HepG2 (cell line): ENCODE data around the gene FILIP1. TPM values are rescaled to one million over a fixed set of nuclear protein-coding genes. Genes with fewer than 3 reads are reported as not detected.

Experiments
- ASH2L ChIP-seq: fragments of 300-600, 200-600 bp; sonication (generic); IDR thresholded peaks from 2 replicates; pipeline ENCODE4 v1.7.0; 2017; ENCODE audit warnings: low read depth, mild to moderate bottlenecking, moderate library complexity, mixed read lengths, low read length; ENCODE audit not compliant: insufficient read length
- FIP1L1 ChIP-seq: fragments of 200-400 bp; formaldehyde crosslinking; IDR thresholded peaks from 2 replicates; pipeline ENCODE4 v1.6.1; 2018; ENCODE audit warnings: low read depth, mild to moderate bottlenecking, low read length, moderate library complexity, borderline replicate concordance; ENCODE audit not compliant: insufficient read depth
- HOXA5 ChIP-seq: sonication (generic); formaldehyde crosslinking; IDR thresholded peaks from 2 replicates; pipeline ENCODE4 v1.4.0; 2020; ENCODE audit warnings: missing genetic modification reagents
- LCORL ChIP-seq, 2 experiments: fragments of 450-650 bp in 1 of 2; sonication (generic) in 1 of 2; formaldehyde crosslinking in 1 of 2; IDR thresholded peaks; 2 replicates each; pipeline versions ENCODE4 v1.5.0 to v1.6.1; 2017 to 2020; ENCODE audit warnings: antibody characterized with exemption in 1 of 2, missing genetic modification reagents in 1 of 2
- NFYB ChIP-seq: sonication (generic); formaldehyde crosslinking; IDR thresholded peaks from 2 replicates; pipeline ENCODE4 v1.4.0; 2020; ENCODE audit warnings: missing genetic modification reagents
- NKX3-1 ChIP-seq: sonication (generic); formaldehyde crosslinking; IDR thresholded peaks from 2 replicates; pipeline ENCODE4 v1.5.0; 2020; ENCODE audit warnings: missing genetic modification reagents
- RFXAP ChIP-seq: sonication (generic); formaldehyde crosslinking; IDR thresholded peaks from 2 replicates; pipeline ENCODE4 v1.4.0; 2020; ENCODE audit warnings: missing genetic modification reagents, borderline replicate concordance
- RXRB ChIP-seq: IDR thresholded peaks from 2 replicates; pipeline ENCODE4 v1.6.1; 2016; ENCODE audit warnings: borderline replicate concordance, missing genetic modification reagents, missing compliant biosample characterization
- SMARCE1 ChIP-seq: fragments of 450-650 bp; IDR thresholded peaks from 2 replicates; pipeline ENCODE4 v1.6.1; 2017; ENCODE audit warnings: borderline replicate concordance
- TOPORS ChIP-seq: sonication (generic); formaldehyde crosslinking; IDR thresholded peaks from 2 replicates; pipeline ENCODE4 v1.8.0; 2023; ENCODE audit warnings: mild to moderate bottlenecking, missing genetic modification reagents
- ZNF260 ChIP-seq: sonication (generic); formaldehyde crosslinking; IDR thresholded peaks from 2 replicates; pipeline ENCODE4 v1.4.0; 2020; ENCODE audit warnings: missing genetic modification reagents, low read depth, mild to moderate bottlenecking, borderline replicate concordance
- ZNF468 ChIP-seq: sonication (generic); formaldehyde crosslinking; IDR thresholded peaks from 2 replicates; pipeline ENCODE4 v1.8.0; 2022; ENCODE audit warnings: mild to moderate bottlenecking, moderate library complexity, missing genetic modification reagents
- ZNF747 ChIP-seq: sonication (generic); formaldehyde crosslinking; IDR thresholded peaks from 2 replicates; pipeline ENCODE4 v1.8.1; 2023; ENCODE audit warnings: missing genetic modification reagents, mild to moderate bottlenecking, borderline replicate concordance
- ZSCAN12 ChIP-seq: sonication (generic); formaldehyde crosslinking; IDR thresholded peaks from 2 replicates; pipeline ENCODE4 v1.9.0; 2021; ENCODE audit warnings: mild to moderate bottlenecking, missing genetic modification reagents
- ZSCAN9 ChIP-seq: IDR thresholded peaks from 2 replicates; pipeline ENCODE4 v1.6.1; 2016; ENCODE audit warnings: borderline replicate concordance
- polyA plus RNA-seq, 8 experiments: library from polyadenylated mRNA; depleted of rRNA in 3 of 8; stranded (reverse) in 7 of 8; unstranded in 1 of 8; fragments of >200 nt; fragmentation: Illumina TruSeq in 4 of 8; extraction: Trizol in 4 of 8; gene quantifications; 2 replicates each; pipeline versions ENCODE4 v1.2.1 to v1.2.3, GENCODE V29; 2011 to 2016; ENCODE audit warnings: low read depth in 4 of 8, missing spikeins in 1 of 8, mixed read lengths in 1 of 8; ENCODE audit not compliant: insufficient read depth in 1 of 8
- total RNA-seq, 5 experiments: library from RNA; depleted of rRNA; stranded (reverse); fragments of >200 nt; fragmentation: Illumina TruSeq; extraction: Trizol; gene quantifications; 2 replicates each; pipeline ENCODE4 v1.2.3, GENCODE V29; 2016; ENCODE audit warnings: low read depth in 1 of 5
- TF ChIP-seq, protein P1 (sequence below): sonication (generic); formaldehyde crosslinking; IDR thresholded peaks from 2 replicates; pipeline ENCODE4 v1.4.0; 2020; ENCODE audit warnings: missing genetic modification reagents, borderline replicate concordance
- TF ChIP-seq, protein P2 (sequence below): sonication (generic); formaldehyde crosslinking; IDR thresholded peaks from 2 replicates; pipeline ENCODE4 v1.8.0; 2022; ENCODE audit warnings: missing genetic modification reagents, mild to moderate bottlenecking, inconsistent platforms, borderline replicate concordance
- TF ChIP-seq, protein P3 (sequence below), 2 experiments: sonication (generic) in 1 of 2; formaldehyde crosslinking in 1 of 2; IDR thresholded peaks; 2 replicates each; pipeline versions ENCODE4 v1.5.1 to v1.6.1; 2011 to 2020; ENCODE audit warnings: borderline replicate concordance in 1 of 2, low read depth in 1 of 2, low read length in 1 of 2, mild to moderate bottlenecking in 1 of 2, missing genetic modification reagents in 1 of 2, moderate library complexity in 1 of 2
- TF ChIP-seq, protein P4 (sequence below): IDR thresholded peaks from 2 replicates; pipeline ENCODE4 v1.6.1; 2016; ENCODE audit warnings: low read depth, control low read depth
- TF ChIP-seq, protein P5 (sequence below): sonication (generic); formaldehyde crosslinking; IDR thresholded peaks from 2 replicates; pipeline ENCODE4 v1.4.0; 2020; ENCODE audit warnings: mild to moderate bottlenecking, missing genetic modification reagents

Gene FILIP1
- total and polyA plus RNA-seq, 2 of the 13 experiments (the other 11 are each of a cell fraction or from before 2014, with no cell fraction given) = not detected

DNA sequence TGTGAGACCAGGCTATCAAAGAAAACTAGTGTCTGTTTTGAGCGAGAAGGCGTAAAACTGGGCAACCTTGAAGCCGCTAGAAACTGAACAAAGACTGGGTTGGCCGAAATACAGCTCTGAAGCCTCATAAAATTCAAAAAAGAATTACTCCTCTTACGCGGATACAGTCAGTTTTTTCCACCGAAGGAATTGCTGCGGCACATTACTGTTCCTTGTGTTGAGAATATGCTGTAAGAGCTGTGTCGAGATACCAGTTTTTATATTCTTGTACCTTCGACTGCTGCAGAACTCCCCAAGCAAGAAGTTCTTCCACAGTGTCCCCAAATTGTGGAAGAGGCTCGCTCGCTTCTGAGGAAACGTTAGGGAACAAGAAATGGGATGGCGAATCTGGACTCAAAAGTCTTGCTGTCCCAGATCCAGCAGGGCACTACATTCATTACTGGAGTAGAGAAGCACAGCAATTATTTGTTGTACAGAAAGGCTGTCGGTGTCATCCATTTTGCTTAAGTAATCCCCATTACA lies 249.5 kb downstream of the FILIP1 start (continued):
- TF ChIP-seq, protein P1, sequence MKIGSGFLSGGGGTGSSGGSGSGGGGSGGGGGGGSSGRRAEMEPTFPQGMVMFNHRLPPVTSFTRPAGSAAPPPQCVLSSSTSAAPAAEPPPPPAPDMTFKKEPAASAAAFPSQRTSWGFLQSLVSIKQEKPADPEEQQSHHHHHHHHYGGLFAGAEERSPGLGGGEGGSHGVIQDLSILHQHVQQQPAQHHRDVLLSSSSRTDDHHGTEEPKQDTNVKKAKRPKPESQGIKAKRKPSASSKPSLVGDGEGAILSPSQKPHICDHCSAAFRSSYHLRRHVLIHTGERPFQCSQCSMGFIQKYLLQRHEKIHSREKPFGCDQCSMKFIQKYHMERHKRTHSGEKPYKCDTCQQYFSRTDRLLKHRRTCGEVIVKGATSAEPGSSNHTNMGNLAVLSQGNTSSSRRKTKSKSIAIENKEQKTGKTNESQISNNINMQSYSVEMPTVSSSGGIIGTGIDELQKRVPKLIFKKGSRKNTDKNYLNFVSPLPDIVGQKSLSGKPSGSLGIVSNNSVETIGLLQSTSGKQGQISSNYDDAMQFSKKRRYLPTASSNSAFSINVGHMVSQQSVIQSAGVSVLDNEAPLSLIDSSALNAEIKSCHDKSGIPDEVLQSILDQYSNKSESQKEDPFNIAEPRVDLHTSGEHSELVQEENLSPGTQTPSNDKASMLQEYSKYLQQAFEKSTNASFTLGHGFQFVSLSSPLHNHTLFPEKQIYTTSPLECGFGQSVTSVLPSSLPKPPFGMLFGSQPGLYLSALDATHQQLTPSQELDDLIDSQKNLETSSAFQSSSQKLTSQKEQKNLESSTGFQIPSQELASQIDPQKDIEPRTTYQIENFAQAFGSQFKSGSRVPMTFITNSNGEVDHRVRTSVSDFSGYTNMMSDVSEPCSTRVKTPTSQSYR (CRISPR knock-in tag) = no peak
- TF ChIP-seq, protein P2, sequence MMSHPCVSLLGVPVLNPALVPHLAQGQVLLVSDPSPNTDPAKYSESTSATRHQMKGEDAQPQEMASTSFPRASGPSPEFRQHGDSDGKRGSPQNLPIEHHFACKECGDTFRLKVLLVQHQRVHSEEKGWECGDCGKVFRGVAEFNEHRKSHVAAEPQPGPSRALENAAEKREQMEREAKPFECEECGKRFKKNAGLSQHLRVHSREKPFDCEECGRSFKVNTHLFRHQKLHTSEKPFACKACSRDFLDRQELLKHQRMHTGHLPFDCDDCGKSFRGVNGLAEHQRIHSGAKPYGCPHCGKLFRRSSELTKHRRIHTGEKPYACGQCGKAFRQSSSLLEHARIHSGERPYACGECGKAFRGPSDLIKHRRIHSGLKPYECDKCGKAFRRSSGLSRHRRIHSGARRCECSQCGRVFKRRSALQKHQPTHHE (CRISPR knock-in tag) = 0 out of 2 replicates have a peak, but pooled peaks have one; percentile 2
- TF ChIP-seq LCORL (IDR thresholded peaks at IDR 0.05) (no peak), LCORL (CRISPR knock-in tag; IDR thresholded peaks at IDR 0.05) (peak; percentile 8; the same call in 1 of the 2 replicates), ZNF468 (CRISPR knock-in tag) (no peak), RFXAP (CRISPR knock-in tag) (no peak), TOPORS (CRISPR knock-in tag) (no peak), ZNF260 (CRISPR knock-in tag) (no peak), SMARCE1 (no peak), RXRB (CRISPR knock-in tag) (no peak), HOXA5 (peak; percentile 15; the same call in 1 of the 2 replicates), ZSCAN9 (CRISPR knock-in tag) (no peak), ZNF747 (CRISPR knock-in tag) (0 out of 2 replicates have a peak, but pooled peaks have one; percentile 10), NFYB (CRISPR knock-in tag) (peak; percentile 6; the same call in 1 of the 2 replicates), NKX3-1 (CRISPR knock-in tag) (no peak), FIP1L1 (no peak), ASH2L (peak; percentile 60), ZSCAN12 (no peak)
- TF ChIP-seq, protein P3, sequence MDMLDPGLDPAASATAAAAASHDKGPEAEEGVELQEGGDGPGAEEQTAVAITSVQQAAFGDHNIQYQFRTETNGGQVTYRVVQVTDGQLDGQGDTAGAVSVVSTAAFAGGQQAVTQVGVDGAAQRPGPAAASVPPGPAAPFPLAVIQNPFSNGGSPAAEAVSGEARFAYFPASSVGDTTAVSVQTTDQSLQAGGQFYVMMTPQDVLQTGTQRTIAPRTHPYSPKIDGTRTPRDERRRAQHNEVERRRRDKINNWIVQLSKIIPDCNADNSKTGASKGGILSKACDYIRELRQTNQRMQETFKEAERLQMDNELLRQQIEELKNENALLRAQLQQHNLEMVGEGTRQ (IDR thresholded peaks at IDR 0.05; ENCODE audit: low read depth, low read length) = no peak
- TF ChIP-seq, protein P3 (CRISPR knock-in tag; IDR thresholded peaks at IDR 0.05; ENCODE audit: borderline replicate concordance) = peak; percentile 32; the same call in 1 of the 2 replicates
- TF ChIP-seq, protein P4, sequence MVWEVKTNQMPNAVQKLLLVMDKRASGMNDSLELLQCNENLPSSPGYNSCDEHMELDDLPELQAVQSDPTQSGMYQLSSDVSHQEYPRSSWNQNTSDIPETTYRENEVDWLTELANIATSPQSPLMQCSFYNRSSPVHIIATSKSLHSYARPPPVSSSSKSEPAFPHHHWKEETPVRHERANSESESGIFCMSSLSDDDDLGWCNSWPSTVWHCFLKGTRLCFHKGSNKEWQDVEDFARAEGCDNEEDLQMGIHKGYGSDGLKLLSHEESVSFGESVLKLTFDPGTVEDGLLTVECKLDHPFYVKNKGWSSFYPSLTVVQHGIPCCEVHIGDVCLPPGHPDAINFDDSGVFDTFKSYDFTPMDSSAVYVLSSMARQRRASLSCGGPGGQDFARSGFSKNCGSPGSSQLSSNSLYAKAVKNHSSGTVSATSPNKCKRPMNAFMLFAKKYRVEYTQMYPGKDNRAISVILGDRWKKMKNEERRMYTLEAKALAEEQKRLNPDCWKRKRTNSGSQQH (CRISPR knock-in tag) = peak; percentile 8; the same call in 1 of the 2 replicates
- TF ChIP-seq, protein P5, sequence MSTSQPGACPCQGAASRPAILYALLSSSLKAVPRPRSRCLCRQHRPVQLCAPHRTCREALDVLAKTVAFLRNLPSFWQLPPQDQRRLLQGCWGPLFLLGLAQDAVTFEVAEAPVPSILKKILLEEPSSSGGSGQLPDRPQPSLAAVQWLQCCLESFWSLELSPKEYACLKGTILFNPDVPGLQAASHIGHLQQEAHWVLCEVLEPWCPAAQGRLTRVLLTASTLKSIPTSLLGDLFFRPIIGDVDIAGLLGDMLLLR (CRISPR knock-in tag) = no peak
